ENCODE measurements around the gene WNK3.

DNA sequence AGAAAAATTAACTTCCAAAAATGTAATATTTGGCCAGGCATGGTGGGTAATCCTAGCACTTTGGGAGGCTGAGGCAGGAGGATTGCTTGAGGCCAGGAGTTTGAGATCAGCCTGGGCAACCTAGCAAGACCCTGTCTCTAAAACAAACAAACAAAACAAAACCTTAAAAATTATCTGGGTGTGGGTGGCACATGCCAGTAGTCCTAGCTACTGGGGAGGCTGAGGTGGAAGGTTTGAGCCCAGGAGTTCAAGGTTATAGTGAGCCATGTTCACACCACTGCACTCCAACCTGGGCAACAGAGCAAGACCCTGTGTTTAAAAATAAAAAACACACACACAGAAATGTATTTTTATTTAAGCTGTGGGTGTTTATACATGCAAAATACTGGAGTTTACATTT lies 186.8 kb downstream of the WNK3 start:
- TF ChIP-seq, protein P1, sequence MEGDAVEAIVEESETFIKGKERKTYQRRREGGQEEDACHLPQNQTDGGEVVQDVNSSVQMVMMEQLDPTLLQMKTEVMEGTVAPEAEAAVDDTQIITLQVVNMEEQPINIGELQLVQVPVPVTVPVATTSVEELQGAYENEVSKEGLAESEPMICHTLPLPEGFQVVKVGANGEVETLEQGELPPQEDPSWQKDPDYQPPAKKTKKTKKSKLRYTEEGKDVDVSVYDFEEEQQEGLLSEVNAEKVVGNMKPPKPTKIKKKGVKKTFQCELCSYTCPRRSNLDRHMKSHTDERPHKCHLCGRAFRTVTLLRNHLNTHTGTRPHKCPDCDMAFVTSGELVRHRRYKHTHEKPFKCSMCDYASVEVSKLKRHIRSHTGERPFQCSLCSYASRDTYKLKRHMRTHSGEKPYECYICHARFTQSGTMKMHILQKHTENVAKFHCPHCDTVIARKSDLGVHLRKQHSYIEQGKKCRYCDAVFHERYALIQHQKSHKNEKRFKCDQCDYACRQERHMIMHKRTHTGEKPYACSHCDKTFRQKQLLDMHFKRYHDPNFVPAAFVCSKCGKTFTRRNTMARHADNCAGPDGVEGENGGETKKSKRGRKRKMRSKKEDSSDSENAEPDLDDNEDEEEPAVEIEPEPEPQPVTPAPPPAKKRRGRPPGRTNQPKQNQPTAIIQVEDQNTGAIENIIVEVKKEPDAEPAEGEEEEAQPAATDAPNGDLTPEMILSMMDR (conservative IDR thresholded peaks at IDR 0.05; ENCODE audit: low read depth, low read length): no peak
- no peak for TF ChIP-seq EZH2 (IDR thresholded peaks at IDR 0.05; ENCODE audit: borderline replicate concordance, low read depth, low read length, poor library complexity, severe bottlenecking)
